Gastroesophageal sphincter (tissue), 3 donors: ENCODE measurements around the gene ZBTB40.

Experiments
- CTCF ChIP-seq, 4 experiments: fragments of 200-600 bp in 2 of 4; fragments of 450-650 bp in 2 of 4; sonication (generic) in 1 of 4; IDR thresholded peaks; one replicate each; pipeline ENCODE4 v1.5.1; 2017 to 2019; ENCODE audit warnings: antibody characterized with exemption in 4 of 4, mild to moderate bottlenecking in 2 of 4, moderate library complexity in 2 of 4
- POLR2A ChIP-seq, 2 donors: fragments of 450-650 bp; IDR thresholded peaks; one replicate each; pipeline ENCODE4 v1.6.1; 2017; ENCODE audit warnings: antibody characterized with exemption in 2 of 2, mild to moderate bottlenecking in 2 of 2, moderate library complexity in 1 of 2
- POLR2AphosphoS5 ChIP-seq: sonication (generic); formaldehyde crosslinking; IDR thresholded peaks from one replicate; pipeline ENCODE4 v1.6.1; 2017; ENCODE audit warnings: antibody characterized with exemption

DNA sequence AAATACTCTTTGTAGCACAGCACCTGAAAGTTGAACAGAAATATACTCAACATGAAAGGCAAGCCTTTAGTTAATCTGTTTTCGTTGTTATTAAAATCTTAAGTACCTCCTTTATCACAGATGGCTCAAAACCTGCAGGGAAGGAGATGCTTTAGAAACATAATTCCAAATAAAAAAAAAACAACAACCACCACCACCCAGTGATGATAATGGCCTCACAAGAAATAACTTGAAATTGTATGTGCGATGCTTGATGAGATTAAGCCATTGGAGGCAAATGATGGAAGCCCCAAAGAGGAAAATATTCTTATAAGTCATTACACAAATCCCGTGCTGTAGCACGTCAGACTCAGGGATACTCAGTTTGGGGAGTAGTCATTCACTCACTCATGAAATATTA lies 24.9 kb upstream of the ZBTB40 start:
- TF ChIP-seq CTCF (IDR thresholded peaks at IDR 0.05) (no peak), POLR2AphosphoS5 (no peak), POLR2A (IDR thresholded peaks at IDR 0.05) (no peak)
